Upper lobe of right lung (tissue), 1 donor: ENCODE results near the gene P4HTM. TPM values are rescaled to one million over a fixed set of nuclear protein-coding genes. Genes with fewer than 3 reads are reported as not detected.
A peak's percentile ranks its signal among the peaks of the same experiment; 100 is the strongest.
"Not testable (repeated sequence)": the region's sequence is repeated elsewhere in the genome, so short reads cannot be mapped to it uniquely, and the experiment has no call there.

ENCODE experiments used
- ATAC-seq: fragments of 200-7000 bp; cut with Tn5 transposase; one replicate; pipeline ENCODE4 v1.9.1; 2020; ENCODE audit warnings: mild to moderate bottlenecking, moderate library complexity
- DNase-seq: peaks from one replicate; pipeline ENCODE4 v3.0.0-alpha.2; 2020
- H3K27ac ChIP-seq: fragments of 200-600 bp; one replicate; pipeline ENCODE4 v1.8.0; 2022
- H3K27me3 ChIP-seq: fragments of 200-600 bp; one replicate; pipeline ENCODE4 v1.8.0; 2022; ENCODE audit warnings: mild to moderate bottlenecking
- H3K36me3 ChIP-seq: fragments of 200-600 bp; one replicate; pipeline ENCODE4 v1.8.0; 2022
- H3K4me1 ChIP-seq: fragments of 200-600 bp; one replicate; pipeline ENCODE4 v1.8.0; 2022
- H3K4me3 ChIP-seq: fragments of 200-600 bp; one replicate; pipeline ENCODE4 v1.8.0; 2022; ENCODE audit warnings: mild to moderate bottlenecking
- H3K9me3 ChIP-seq: fragments of 200-600 bp; one replicate; pipeline ENCODE4 v1.8.0; 2022
- intact Hi-C: fragments of 100-400 bp; cut with DNase I; formaldehyde crosslinking; loops from one replicate; pipeline ENCODE4 v1.11.0; 2022
- total RNA-seq: library from RNA; stranded (reverse); fragmentation: NEBNext Ultra II Directional; extraction: Animal tissue kit (Norgen Biotek cat#: 25700); gene quantifications from one replicate; pipeline ENCODE4 v1.2.1, GENCODE V29; 2021
- TF ChIP-seq, protein P1 (sequence below): fragments of 200-600 bp; IDR thresholded peaks from one replicate; pipeline ENCODE4 v1.8.0; 2022; ENCODE audit warnings: antibody characterized with exemption
- donor health status: DM: no; HTN: yes; CAD: no; lungs with severe emphysema.

P4HTM gene
- total RNA-seq, 1 donor from 2014 or later: 38.0 TPM

DNA sequence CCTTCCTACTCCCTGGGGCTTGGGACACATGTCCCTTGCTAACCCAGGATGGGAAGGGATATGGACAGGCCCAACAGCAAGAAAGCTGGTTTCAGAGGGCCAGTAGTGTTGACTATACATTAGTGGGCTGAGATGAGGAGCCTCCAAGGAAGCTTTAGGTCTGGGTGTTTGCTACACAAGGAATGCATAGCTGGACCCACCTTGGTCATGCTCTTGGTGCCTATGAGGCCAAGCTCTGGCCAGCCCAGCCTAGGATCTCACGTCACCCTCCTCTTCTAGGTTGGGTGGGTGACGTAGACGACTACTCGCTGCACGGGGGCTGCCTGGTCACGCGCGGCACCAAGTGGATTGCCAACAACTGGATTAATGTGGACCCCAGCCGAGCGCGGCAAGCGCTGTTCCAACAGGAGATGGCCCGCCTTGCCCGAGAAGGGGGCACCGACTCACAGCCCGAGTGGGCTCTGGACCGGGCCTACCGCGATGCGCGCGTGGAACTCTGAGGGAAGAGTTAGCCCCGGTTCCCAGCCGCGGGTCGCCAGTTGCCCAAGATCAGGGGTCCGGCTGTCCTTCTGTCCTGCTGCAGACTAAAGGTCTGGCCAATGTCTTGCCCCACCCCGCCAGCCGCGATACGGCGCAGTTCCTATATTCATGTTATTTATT lies 16.5 kb downstream of the P4HTM start:
- TF ChIP-seq, protein P1, sequence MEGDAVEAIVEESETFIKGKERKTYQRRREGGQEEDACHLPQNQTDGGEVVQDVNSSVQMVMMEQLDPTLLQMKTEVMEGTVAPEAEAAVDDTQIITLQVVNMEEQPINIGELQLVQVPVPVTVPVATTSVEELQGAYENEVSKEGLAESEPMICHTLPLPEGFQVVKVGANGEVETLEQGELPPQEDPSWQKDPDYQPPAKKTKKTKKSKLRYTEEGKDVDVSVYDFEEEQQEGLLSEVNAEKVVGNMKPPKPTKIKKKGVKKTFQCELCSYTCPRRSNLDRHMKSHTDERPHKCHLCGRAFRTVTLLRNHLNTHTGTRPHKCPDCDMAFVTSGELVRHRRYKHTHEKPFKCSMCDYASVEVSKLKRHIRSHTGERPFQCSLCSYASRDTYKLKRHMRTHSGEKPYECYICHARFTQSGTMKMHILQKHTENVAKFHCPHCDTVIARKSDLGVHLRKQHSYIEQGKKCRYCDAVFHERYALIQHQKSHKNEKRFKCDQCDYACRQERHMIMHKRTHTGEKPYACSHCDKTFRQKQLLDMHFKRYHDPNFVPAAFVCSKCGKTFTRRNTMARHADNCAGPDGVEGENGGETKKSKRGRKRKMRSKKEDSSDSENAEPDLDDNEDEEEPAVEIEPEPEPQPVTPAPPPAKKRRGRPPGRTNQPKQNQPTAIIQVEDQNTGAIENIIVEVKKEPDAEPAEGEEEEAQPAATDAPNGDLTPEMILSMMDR: no peak
- peaks cover 20% of the 10 kb centered on the region for H3K4me1 ChIP-seq
- no peaks in the 10 kb centered on the region for H3K27me3 ChIP-seq
- peak overlapping the region; percentile 67 for H3K4me3 ChIP-seq
- no peaks in the 10 kb centered on the region for H3K9me3 ChIP-seq
- H3K36me3 ChIP-seq: no peaks in the 10 kb centered on the region
- intact Hi-C loops: no loop called here
- peak; percentile 1 for ATAC-seq
- peak; percentile 76 for DNase-seq
- peak overlapping the region; percentile 89 for H3K27ac ChIP-seq

DNA sequence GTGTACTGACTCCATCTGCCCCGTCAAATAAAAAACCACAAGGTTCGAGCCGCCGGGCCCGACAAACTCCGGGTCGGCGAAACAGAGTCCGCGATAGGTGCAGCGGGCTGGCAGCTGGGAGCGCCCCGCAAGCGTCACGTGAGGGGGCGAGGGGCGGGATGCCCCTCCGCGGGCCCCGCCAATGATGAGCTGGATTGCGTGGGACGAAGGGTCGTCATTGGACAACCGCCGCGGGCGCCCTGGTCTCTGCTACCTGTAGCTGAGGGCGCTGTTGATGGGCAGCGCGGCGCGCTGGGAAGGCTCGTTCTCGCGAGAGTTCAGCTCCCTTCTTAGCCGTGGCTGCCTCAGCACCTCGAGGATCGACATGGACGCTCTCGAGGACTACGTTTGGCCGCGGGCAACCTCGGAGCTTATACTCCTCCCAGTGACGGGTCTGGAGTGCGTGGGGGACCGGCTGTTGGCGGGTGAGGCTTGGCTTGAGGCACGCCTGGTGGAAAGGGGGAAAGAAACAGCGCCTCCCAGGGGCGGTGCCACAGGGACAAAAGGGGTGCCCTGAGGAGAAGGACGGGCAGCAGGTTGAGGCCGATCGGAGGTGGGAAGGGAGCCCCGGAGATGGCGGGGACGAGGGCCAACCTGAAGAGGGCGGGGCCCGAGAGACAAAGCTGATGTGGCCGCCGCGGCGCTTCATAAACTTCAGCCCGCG lies 17.2 kb downstream of the P4HTM start, which contains the start of gene WDR6:
Gene WDR6, plus strand, starts transcription at position 324 of the 703 bp plus-strand sequence. Its CDS starts 41 bp downstream, at position 365.
- ATAC-seq (peak; percentile 94), DNase-seq (peak; percentile 99)
- H3K4me1 ChIP-seq: peaks cover 20% of the 10 kb centered on the region
- H3K36me3 ChIP-seq: no peaks in the 10 kb centered on the region
- intact Hi-C loops: no loop called here
- H3K4me3 ChIP-seq: peak within 1 kb of the TSS; percentile 67
- peak within 1 kb of the TSS; percentile 89 for H3K27ac ChIP-seq
- TF ChIP-seq, protein P1: peak; percentile 40
- H3K9me3 ChIP-seq: no peaks in the 10 kb centered on the region
- H3K27me3 ChIP-seq: no peaks in the 10 kb centered on the region

DNA sequence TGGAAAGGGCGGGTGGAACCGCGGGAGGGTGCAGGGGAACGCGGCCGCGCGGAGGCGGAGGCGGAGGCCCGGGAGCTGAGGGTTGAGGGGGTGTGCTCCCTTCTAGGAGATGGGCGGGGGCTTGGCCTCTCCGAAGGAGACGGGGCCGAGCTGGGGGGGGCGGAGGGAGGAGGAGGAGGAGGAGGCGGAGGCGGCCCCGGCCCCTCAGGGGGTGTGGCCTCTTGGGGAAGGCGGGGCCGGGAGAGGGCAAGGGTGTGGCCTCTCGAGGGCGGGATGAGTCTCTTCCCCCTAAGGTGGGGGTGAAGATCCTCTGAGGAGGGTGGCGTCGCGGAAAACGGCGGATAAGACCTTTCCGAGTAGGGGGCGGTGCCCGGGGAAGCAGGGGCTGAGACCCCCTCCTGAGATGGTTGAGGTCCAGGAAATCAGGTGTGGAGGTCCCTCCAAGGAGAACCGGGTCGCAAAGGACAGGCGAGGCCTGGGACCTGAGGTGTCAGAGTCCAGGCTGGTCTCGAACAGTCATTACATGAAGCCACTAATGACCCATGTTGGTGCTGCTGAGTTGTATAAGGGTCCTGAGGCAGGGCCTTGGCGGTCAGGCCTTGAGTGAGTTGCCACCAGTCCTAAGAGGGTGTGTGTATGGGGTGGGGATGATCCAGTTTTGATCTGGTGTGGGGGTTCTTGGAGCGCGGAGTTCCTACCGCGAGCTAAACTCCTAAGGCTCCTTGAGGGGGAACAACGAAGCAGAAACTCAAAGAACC lies 17.9 kb downstream of the P4HTM start:
- DNase-seq (peak; percentile 96), ATAC-seq (peak; percentile 87)
- peaks cover 4% of the 10 kb centered on the region for H3K36me3 ChIP-seq
- H3K27me3 ChIP-seq: no peaks in the 10 kb centered on the region
- peak overlapping the region; percentile 89 for H3K27ac ChIP-seq
- H3K4me1 ChIP-seq: peaks cover 20% of the 10 kb centered on the region
- no peaks in the 10 kb centered on the region for H3K9me3 ChIP-seq
- peak overlapping the region; percentile 67 for H3K4me3 ChIP-seq
- TF ChIP-seq, protein P1: no peak
- intact Hi-C loops: no loop called here

DNA sequence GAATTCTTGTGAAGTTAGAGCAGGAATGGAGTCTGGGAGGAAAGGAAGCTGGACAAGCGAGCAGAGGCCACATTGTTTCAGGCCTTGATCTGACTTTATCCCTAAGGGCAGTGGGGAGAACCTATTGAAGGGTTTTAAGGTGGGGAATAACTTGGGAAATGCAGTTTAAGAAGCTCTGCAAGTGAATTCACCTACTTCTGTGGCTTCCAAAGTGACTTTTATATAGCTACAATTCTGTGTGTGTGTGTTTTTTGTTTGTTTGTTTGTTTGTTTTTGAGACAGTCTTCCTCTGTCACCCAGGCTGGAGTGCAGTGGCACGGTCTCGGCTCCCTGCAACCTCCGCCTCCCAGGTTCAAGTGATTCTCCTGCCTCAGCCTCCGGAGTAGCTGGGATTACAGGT lies 18.6 kb downstream of the P4HTM start:
- H3K36me3 ChIP-seq, intact Hi-C loops, ATAC-seq, H3K27me3 ChIP-seq, DNase-seq, H3K9me3 ChIP-seq: not testable (repeated sequence)
- Histone ChIP-seq H3K4me3 (peak overlapping the region; percentile 67), H3K27ac (peak overlapping the region; percentile 89), H3K4me1 (peaks cover 20% of the 10 kb centered on the region)

DNA sequence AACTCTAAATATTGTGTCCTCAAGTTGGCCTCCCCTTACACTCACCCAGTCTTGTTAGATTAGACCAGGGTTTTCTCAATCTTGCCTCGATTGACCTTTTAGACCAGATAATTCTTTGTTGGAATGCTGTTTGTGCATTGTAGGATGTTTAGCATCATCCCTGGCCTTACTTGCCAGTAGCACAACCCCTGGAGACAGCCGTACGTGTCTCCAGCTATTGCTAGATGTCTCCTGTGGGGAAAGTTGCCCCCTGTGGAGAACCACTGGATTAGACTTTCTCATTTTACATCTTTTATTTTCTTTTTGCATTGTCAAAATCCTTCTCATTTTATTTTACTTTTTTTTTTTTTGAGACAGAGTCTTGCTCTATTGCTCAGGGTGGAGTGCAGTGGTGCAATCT lies 19.4 kb downstream of the P4HTM start:
- Histone ChIP-seq H3K9me3 (no peaks in the 10 kb centered on the region), H3K27ac (no peak overlapping the region), H3K36me3 (peaks cover 11% of the 10 kb centered on the region), H3K4me1 (peaks cover 20% of the 10 kb centered on the region), H3K27me3 (no peaks in the 10 kb centered on the region), H3K4me3 (no peak overlapping the region)
- intact Hi-C loops: no loop called here
- TF ChIP-seq, protein P1: no peak
- DNase-seq (no peak), ATAC-seq (no peak)
